SK-N-MC (cell line): ENCODE data around the gene PATL2.

Experiments
- DNase-seq: peaks from one replicate; pipeline ENCODE4 v3.0.0-alpha.2; 2011; ENCODE audit warnings: low read depth, low spot score
- H3K27ac ChIP-seq: fragments of 200-600 bp; sonication (generic); 2 replicates; pipeline ENCODE4 v1.5.1; 2016; ENCODE audit warnings: mixed run types
- H3K36me3 ChIP-seq: fragments of 200-600 bp; sonication (generic); 2 replicates; pipeline ENCODE4 v1.6.1; 2017; ENCODE audit warnings: antibody characterized with exemption, low read length, mixed read lengths; ENCODE audit not compliant: insufficient read depth
- H3K4me3 ChIP-seq: fragments of 200-600 bp; sonication (generic); 2 replicates; pipeline ENCODE4 v1.5.1; 2016
- H3K9ac ChIP-seq: fragments of 200-600 bp; sonication (generic); 2 replicates; pipeline ENCODE4 v1.8.0; 2017; ENCODE audit warnings: mixed run types, mixed read lengths; ENCODE audit not compliant: insufficient read length
- H3K9me3 ChIP-seq: fragments of 200-600 bp; sonication (generic); 2 replicates; pipeline ENCODE4 v1.6.1; 2017; ENCODE audit warnings: low read depth, mild to moderate bottlenecking, antibody characterized with exemption, low read length, moderate library complexity, mixed read lengths
- EZH2 ChIP-seq: fragments of 200-600 bp; sonication (generic); IDR thresholded peaks from one replicate; pipeline ENCODE4 v1.6.1; 2017; ENCODE audit warnings: antibody characterized with exemption
- FOXP2 ChIP-seq: optimal IDR thresholded peaks from 2 replicates; pipeline ENCODE3; 2011; ENCODE audit warnings: mild to moderate bottlenecking, moderate library complexity; ENCODE audit not compliant: insufficient read depth; ENCODE audit errors: extremely low read length, control extremely low read depth
- POLR2AphosphoS5 ChIP-seq: IDR thresholded peaks from 2 replicates; pipeline ENCODE4 v1.6.1; 2012; ENCODE audit warnings: mild to moderate bottlenecking, low read depth, low read length, borderline replicate concordance

Gene PATL2

GRCh38 chr15:44715142-44715796, 4.1 kb upstream of the PATL2 start:
- no peak overlapping the region for H3K27ac ChIP-seq
- no peak overlapping the region for H3K9ac ChIP-seq
- no peak for TF ChIP-seq POLR2AphosphoS5
- TF ChIP-seq EZH2, result no peak
- no peak for TF ChIP-seq FOXP2
- H3K9me3 ChIP-seq, result no peaks in the 10 kb centered on the region
- no peak for DNase-seq
- H3K36me3 ChIP-seq, result peaks cover 41% of the 10 kb centered on the region
- H3K4me3 ChIP-seq, result no peak overlapping the region

- Histone ChIP-seq H3K4me3 (peak overlapping the region; percentile 95), H3K36me3 (peaks cover 36% of the 10 kb centered on the region), H3K27ac (no peak overlapping the region), H3K9me3 (no peaks in the 10 kb centered on the region), H3K9ac (peak overlapping the region; percentile 91)
- TF ChIP-seq EZH2, result no peak
- no peak for DNase-seq
These were observed 2.2 kb upstream of the PATL2 start for GRCh38 chr15:44713006-44713966.

- DNase-seq, result no peak
- no peak for TF ChIP-seq FOXP2
- TF ChIP-seq EZH2, result no peak
- TF ChIP-seq POLR2AphosphoS5, result 0 out of 2 replicates have a peak, but pooled peaks have one; percentile 31
- Histone ChIP-seq H3K9ac (peak overlapping the region; percentile 91), H3K9me3 (no peaks in the 10 kb centered on the region), H3K4me3 (peak overlapping the region; percentile 95), H3K36me3 (peaks cover 28% of the 10 kb centered on the region), H3K27ac (peak overlapping the region; percentile 79; the same call in 1 of the 2 replicates)
These were observed 1.4 kb upstream of the PATL2 start for GRCh38 chr15:44712346-44713005.

GRCh38 chr15:44711743-44712345, 721 bp upstream of the PATL2 start:
- peaks cover 22% of the 10 kb centered on the region for H3K36me3 ChIP-seq
- peak overlapping the region; percentile 95 for H3K4me3 ChIP-seq
- H3K9ac ChIP-seq, result peak overlapping the region; percentile 91
- TF ChIP-seq EZH2, result no peak
- no peaks in the 10 kb centered on the region for H3K9me3 ChIP-seq
- H3K27ac ChIP-seq, result peak overlapping the region; percentile 79
- DNase-seq, result no peak

- H3K9me3 ChIP-seq, result no peaks in the 10 kb centered on the region
- H3K27ac ChIP-seq, result peak overlapping the region; percentile 80
- TF ChIP-seq POLR2AphosphoS5, result no peak
- no peak for TF ChIP-seq EZH2
- TF ChIP-seq FOXP2, result no peak
- DNase-seq, result no peak
- peak overlapping the region; percentile 95 for H3K4me3 ChIP-seq
- peaks cover 8% of the 10 kb centered on the region for H3K36me3 ChIP-seq
- H3K9ac ChIP-seq, result peak overlapping the region; percentile 80
These were observed 657 bp downstream of the PATL2 start for GRCh38 chr15:44710236-44711095.

GRCh38 chr15:44706946-44707636, 4.0 kb downstream of the PATL2 start:
- Histone ChIP-seq H3K9me3 (no peaks in the 10 kb centered on the region), H3K36me3 (no peaks in the 10 kb centered on the region), H3K4me3 (no peak overlapping the region), H3K9ac (no peak overlapping the region), H3K27ac (no peak overlapping the region)
- TF ChIP-seq EZH2 (no peak), POLR2AphosphoS5 (no peak)
- DNase-seq, result no peak

GRCh38 chr15:44706401-44706800, 4.7 kb downstream of the PATL2 start:
- H3K27ac ChIP-seq, result no peak overlapping the region
- H3K36me3 ChIP-seq, result no peaks in the 10 kb centered on the region
- DNase-seq, result no peak
- H3K9ac ChIP-seq, result no peak overlapping the region
- no peaks in the 10 kb centered on the region for H3K9me3 ChIP-seq
- no peak overlapping the region for H3K4me3 ChIP-seq
- no peak for TF ChIP-seq EZH2
- no peak for TF ChIP-seq FOXP2
- TF ChIP-seq POLR2AphosphoS5, result no peak
